GM23248 (cell line): ENCODE measurements around the gene OSGIN1. TPM values are rescaled to one million over a fixed set of nuclear protein-coding genes. Genes with fewer than 3 reads are reported as not detected.
A peak's percentile ranks its signal among the peaks of the same experiment; 100 is the strongest.

ENCODE experiments used
- DNase-seq: peaks from one replicate; pipeline ENCODE4 v3.0.0-alpha.2; 2015
- H2AFZ ChIP-seq: fragments of 200-600 bp; sonication (generic); 2 replicates; pipeline ENCODE4 v1.6.1; 2016; ENCODE audit warnings: antibody characterized with exemption
- H3F3A ChIP-seq: fragments of 200-600 bp; sonication (generic); 2 replicates; pipeline ENCODE4 v1.6.1; 2016; ENCODE audit warnings: mild to moderate bottlenecking, antibody characterized with exemption, mixed run types; ENCODE audit not compliant: insufficient read depth
- H3K27ac ChIP-seq: fragments of 200-600 bp; sonication (generic); 2 replicates; pipeline ENCODE4 v1.5.1; 2016; ENCODE audit warnings: mild to moderate bottlenecking
- H3K27me3 ChIP-seq: fragments of 200-600 bp; sonication (generic); replicated peaks from 2 replicates; pipeline ENCODE4 v1.6.1; 2016; ENCODE audit warnings: mild to moderate bottlenecking; ENCODE audit not compliant: insufficient read depth
- H3K36me3 ChIP-seq: fragments of 200-600 bp; sonication (generic); 2 replicates; pipeline ENCODE4 v1.6.1; 2016; ENCODE audit warnings: low read depth, mild to moderate bottlenecking
- H3K4me1 ChIP-seq: fragments of 200-600 bp; sonication (generic); 2 replicates; pipeline ENCODE4 v1.6.1; 2016; ENCODE audit warnings: mild to moderate bottlenecking; ENCODE audit not compliant: insufficient read depth
- H3K4me2 ChIP-seq: fragments of 200-600 bp; sonication (generic); one replicate; pipeline ENCODE4 v1.6.1; 2016; ENCODE audit warnings: mild to moderate bottlenecking; ENCODE audit not compliant: unreplicated experiment
- H3K4me3 ChIP-seq: fragments of 200-600 bp; sonication (generic); 2 replicates; pipeline ENCODE4 v1.5.1; 2016; ENCODE audit warnings: mild to moderate bottlenecking
- H3K79me2 ChIP-seq: fragments of 200-600 bp; sonication (generic); 2 replicates; pipeline ENCODE4 v1.6.1; 2016; ENCODE audit warnings: mild to moderate bottlenecking; ENCODE audit not compliant: insufficient read depth
- H3K9ac ChIP-seq: fragments of 200-600 bp; sonication (generic); 2 replicates; pipeline ENCODE4 v1.6.1; 2016; ENCODE audit warnings: mild to moderate bottlenecking
- H3K9me2 ChIP-seq: fragments of 200-600 bp; sonication (generic); 2 replicates; pipeline ENCODE4 v1.6.1; 2016; ENCODE audit warnings: mixed run types, mild to moderate bottlenecking, moderate library complexity; ENCODE audit not compliant: insufficient read depth
- H3K9me3 ChIP-seq: fragments of 200-600 bp; sonication (generic); one replicate; pipeline ENCODE4 v1.6.1; 2017; ENCODE audit warnings: low read depth
- H4K20me1 ChIP-seq: fragments of 200-600 bp; sonication (generic); 2 replicates; pipeline ENCODE4 v1.6.0; 2016; ENCODE audit not compliant: insufficient read depth
- EZH2 ChIP-seq: fragments of 200-600 bp; sonication (generic); IDR thresholded peaks from 2 replicates; pipeline ENCODE4 v1.6.1; 2018; ENCODE audit warnings: antibody characterized with exemption, mild to moderate bottlenecking; ENCODE audit not compliant: insufficient read depth, poor library complexity, severe bottlenecking
- EZH2phosphoT487 ChIP-seq: fragments of 200-600 bp; sonication (generic); IDR thresholded peaks from 2 replicates; pipeline ENCODE4 v1.6.1; 2018; ENCODE audit warnings: antibody characterized with exemption, moderate library complexity, mild to moderate bottlenecking, low read depth; ENCODE audit not compliant: insufficient read depth
- WGBS, 2 experiments: methylation state at CpG; one replicate each; pipeline ENCODE4 v1.1.6; 2015 to 2017; ENCODE audit warnings: low lambda C conversion rate in 2 of 2, low coverage in 1 of 2; ENCODE audit errors: missing lambda C conversion rate in 2 of 2; 5-methylcytosine and 5-hydroxymethylcytosine counted together
- in situ Hi-C: fragments of 300-500 bp; cut with MboI; formaldehyde crosslinking; loops from 2 replicates; pipeline ENCODE4 v1.15.0; 2020
- polyA plus RNA-seq: library from polyadenylated mRNA; unstranded; fragments of >200 nt; fragmentation: Nextera tagmentation; extraction: Ambion mirVana; gene quantifications from 2 replicates; pipeline ENCODE4 v1.2.1, GENCODE V29; 2016
- total RNA-seq: library from RNA; depleted of rRNA; stranded (reverse); fragments of >200 nt; shearing (Covaris generic); gene quantifications from 2 replicates; pipeline ENCODE4 v1.2.3, GENCODE V29; 2014

OSGIN1 gene
- total and polyA plus RNA-seq, 2 experiments from 2014 or later, result 1.1 to 6.3 TPM

- WGBS, 2 experiments, result 76 to 79% methylated on average over 12 of the region's 12 CpGs
- H2AFZ ChIP-seq, result no peak overlapping the region
- in situ Hi-C loops, result no loop called here
Observed at GRCh38 chr16:83925095-83925905, 27.7 kb upstream of the OSGIN1 start.

GRCh38 chr16:83925957-83926725 lies 26.9 kb upstream of the OSGIN1 start:
- no peaks in the 10 kb centered on the region for H3K27me3 ChIP-seq
- peaks cover 23% of the 10 kb centered on the region; the same call in 1 of the 2 replicates for H3F3A ChIP-seq
- no peak overlapping the region for H3K9ac ChIP-seq
- H3K4me3 ChIP-seq, result no peak overlapping the region
- H4K20me1 ChIP-seq, result no peaks in the 10 kb centered on the region
- 43 to 46% methylated on average over 27 of the region's 27 CpGs for WGBS, 2 experiments
- no peaks in the 10 kb centered on the region for H3K9me2 ChIP-seq
- no peaks in the 10 kb centered on the region for H3K79me2 ChIP-seq
- no peaks in the 10 kb centered on the region for H3K9me3 ChIP-seq
- DNase-seq, result no peak
- H3K27ac ChIP-seq, result no peak overlapping the region
- H3K36me3 ChIP-seq, result no peaks in the 10 kb centered on the region
- TF ChIP-seq EZH2phosphoT487, result no peak
- TF ChIP-seq EZH2, result no peak
- in situ Hi-C loops, result no loop called here
- no peak overlapping the region for H3K4me2 ChIP-seq
- H2AFZ ChIP-seq, result no peak overlapping the region
- H3K4me1 ChIP-seq, result peaks cover 14% of the 10 kb centered on the region

More at GRCh38 chr16:83925095-83925905, 27.7 kb upstream of the OSGIN1 start:
- Histone ChIP-seq H3K9me3 (no peaks in the 10 kb centered on the region), H3K27ac (no peak overlapping the region), H3K79me2 (no peaks in the 10 kb centered on the region), H3K27me3 (no peaks in the 10 kb centered on the region), H3K4me2 (no peak overlapping the region), H3K36me3 (no peaks in the 10 kb centered on the region), H3K9ac (no peak overlapping the region), H4K20me1 (no peaks in the 10 kb centered on the region), H3K4me1 (peaks cover 14% of the 10 kb centered on the region), H3K9me2 (no peaks in the 10 kb centered on the region), H3F3A (peaks cover 23% of the 10 kb centered on the region; the same call in 1 of the 2 replicates), H3K4me3 (no peak overlapping the region)
- no peak for DNase-seq
- no peak for TF ChIP-seq EZH2phosphoT487
- no peak for TF ChIP-seq EZH2

- Histone ChIP-seq H3K27ac (peak overlapping the region; percentile 18), H3K4me3 (peak overlapping the region; percentile 40; the same call in 1 of the 2 replicates), H3K9ac (peak overlapping the region; percentile 28; the same call in 1 of the 2 replicates), H2AFZ (peak overlapping the region; percentile 27; the same call in 1 of the 2 replicates), H3F3A (peaks cover 23% of the 10 kb centered on the region; the same call in 1 of the 2 replicates), H3K36me3 (no peaks in the 10 kb centered on the region), H3K27me3 (no peaks in the 10 kb centered on the region), H3K9me3 (no peaks in the 10 kb centered on the region), H3K9me2 (no peaks in the 10 kb centered on the region), H3K79me2 (no peaks in the 10 kb centered on the region), H4K20me1 (no peaks in the 10 kb centered on the region), H3K4me1 (peaks cover 14% of the 10 kb centered on the region), H3K4me2 (peak overlapping the region; percentile 57)
- TF ChIP-seq EZH2 (no peak), EZH2phosphoT487 (no peak)
- WGBS, 2 experiments, result 12 to 14% methylated on average over 35 of the region's 35 CpGs
- in situ Hi-C loops, result no loop called here
- peak; percentile 84 for DNase-seq
Observed at GRCh38 chr16:83926726-83927397, 26.2 kb upstream of the OSGIN1 start.
